ENCODE measurements around the gene GGT7.

DNA sequence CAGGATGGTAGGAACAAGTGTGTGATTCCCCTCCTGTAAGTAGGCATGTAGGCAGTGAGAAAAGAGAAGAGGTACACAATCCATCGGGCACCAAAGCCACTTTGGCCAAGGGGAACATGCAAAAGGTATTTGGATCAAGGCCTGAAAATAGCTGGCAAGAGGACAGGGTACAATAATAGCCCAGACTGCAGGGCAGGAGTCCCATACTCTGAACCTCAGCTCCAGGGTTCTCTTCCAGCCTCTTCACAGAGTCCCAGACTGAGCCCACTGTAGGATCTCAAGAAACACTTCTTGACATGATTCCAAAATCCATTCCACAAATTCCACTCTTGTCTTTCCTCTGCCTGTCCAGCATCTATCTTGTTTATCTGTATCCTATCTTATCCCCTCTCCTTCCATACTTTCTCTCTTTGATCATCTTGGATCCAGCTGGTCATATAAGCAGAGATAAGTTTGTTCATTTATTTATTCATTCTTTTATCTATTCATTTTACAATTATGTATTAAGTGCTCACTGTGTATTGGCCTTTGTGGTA, 23.5 kb upstream of the GGT7 start:
- no peak for TF ChIP-seq FOXM1 (IDR thresholded peaks at IDR 0.05; ENCODE audit: borderline replicate concordance)
- no peak for TF ChIP-seq L3MBTL2 (conservative IDR thresholded peaks at IDR 0.05)
- no peak for TF ChIP-seq NFRKB (IDR thresholded peaks at IDR 0.05)
- no peak for TF ChIP-seq ZNF384 (IDR thresholded peaks at IDR 0.05)
- no peak for TF ChIP-seq SP1 (IDR thresholded peaks at IDR 0.05)
- no peak for TF ChIP-seq CTBP1 (IDR thresholded peaks at IDR 0.05; ENCODE audit: borderline replicate concordance)
- no peak for TF ChIP-seq HDGF (IDR thresholded peaks at IDR 0.05; ENCODE audit: borderline replicate concordance)
- no peak for TF ChIP-seq SUZ12 (IDR thresholded peaks at IDR 0.05)
- TF ChIP-seq FOXK2 (IDR thresholded peaks at IDR 0.05): no peak
- TF ChIP-seq PKNOX1 (IDR thresholded peaks at IDR 0.05): no peak
- TF ChIP-seq TARDBP (IDR thresholded peaks at IDR 0.05): no peak
- TF ChIP-seq BHLHE40 (IDR thresholded peaks at IDR 0.05; ENCODE audit: borderline replicate concordance): no peak
- no peak for TF ChIP-seq FOXA1 (IDR thresholded peaks at IDR 0.05)
